LNCaP clone FGC (cell line): ENCODE measurements around the gene CERS3.

Experiments used
- DNase-seq: peaks from one replicate; pipeline ENCODE4 v3.0.0-alpha.2; 2011; ENCODE audit warnings: low read depth
- H3K4me3 ChIP-seq: 2 replicates; pipeline ENCODE4 v1.5.1; 2011; ENCODE audit warnings: mild to moderate bottlenecking, low read depth, low read length, control low read depth
- CTCF ChIP-seq: IDR thresholded peaks from 2 replicates; pipeline ENCODE4 v1.5.1; 2012; ENCODE audit warnings: mild to moderate bottlenecking; ENCODE audit not compliant: control insufficient read depth, insufficient read depth; ENCODE audit errors: extremely low read depth

CERS3 gene

GRCh38 chr15:100434561-100434960 is 94.2 kb downstream of the CERS3 start:
- H3K4me3 ChIP-seq: no peak overlapping the region
- TF ChIP-seq CTCF: no peak
- no peak for DNase-seq

GRCh38 chr15:100434038-100434437 is 94.7 kb downstream of the CERS3 start:
- no peak for DNase-seq
- TF ChIP-seq CTCF: no peak
- H3K4me3 ChIP-seq: no peak overlapping the region

- H3K4me3 ChIP-seq: no peak overlapping the region
- peak; percentile 32 for TF ChIP-seq CTCF
- DNase-seq: no peak
These were observed 95.4 kb downstream of the CERS3 start for GRCh38 chr15:100433304-100433703.

- H3K4me3 ChIP-seq: no peak overlapping the region
- no peak for DNase-seq
- no peak for TF ChIP-seq CTCF
These were observed 98.3 kb downstream of the CERS3 start for GRCh38 chr15:100430411-100430810.

- no peak overlapping the region for H3K4me3 ChIP-seq
- DNase-seq: no peak
- TF ChIP-seq CTCF: no peak
These were observed 99.5 kb downstream of the CERS3 start for GRCh38 chr15:100429116-100429728.

- no peak overlapping the region for H3K4me3 ChIP-seq
- TF ChIP-seq CTCF: no peak
- DNase-seq: no peak
These were observed 101.8 kb downstream of the CERS3 start for GRCh38 chr15:100426937-100427336.

GRCh38 chr15:100405179-100405578 is 123.6 kb downstream of the CERS3 start:
- no peak for DNase-seq
- no peak overlapping the region for H3K4me3 ChIP-seq
- no peak for TF ChIP-seq CTCF
